MCF 10A (cell line): ENCODE results near the gene KLK6. TPM values are rescaled to one million over a fixed set of nuclear protein-coding genes. Genes with fewer than 3 reads are reported as not detected.
A peak's percentile ranks its signal among the peaks of the same experiment; 100 is the strongest.

Experiments used
- BruUV-seq: library from RNA; stranded (reverse); fragments of 400-500 nt; replicated peaks from 2 replicates; lab custom pipeline; 2021; lab: Mats Ljungman, UMichigan
- CTCF ChIA-PET: fragments of 300-600 bp; sonication (Branson Sonifier 250); formaldehyde crosslinking; extraction: SDS; loops from one replicate; lab custom pipeline; 2021; ENCODE audit warnings: antibody characterized with exemption, inconsistent platforms; lab: Yijun Ruan, JAX
- POLR2A ChIA-PET: fragments of 300-600, 350-650 bp; sonication (Branson Sonifier 250); formaldehyde crosslinking; extraction: SDS; loops from one replicate; lab custom pipeline; 2020; ENCODE audit warnings: antibody characterized with exemption, inconsistent platforms; lab: Yijun Ruan, JAX
- DNase-seq: peaks from one replicate; pipeline ENCODE4 v3.0.0-alpha.2; 2018; ENCODE audit not compliant: unreplicated experiment
- H3K27ac Mint-ChIP-seq: one replicate; pipeline ENCODE4 v1.8.0; 2022; ENCODE audit warnings: mild to moderate bottlenecking, low read depth, mixed read lengths; ENCODE audit not compliant: unreplicated experiment
- H3K27me3 Mint-ChIP-seq: one replicate; pipeline ENCODE4 v1.8.0; 2022; ENCODE audit warnings: mixed read lengths; ENCODE audit not compliant: insufficient read depth, unreplicated experiment
- H3K36me3 Mint-ChIP-seq: one replicate; pipeline ENCODE4 v1.8.0; 2022; ENCODE audit warnings: mild to moderate bottlenecking, moderate library complexity, mixed read lengths; ENCODE audit not compliant: insufficient read depth, unreplicated experiment
- H3K4me1 Mint-ChIP-seq: one replicate; pipeline ENCODE4 v1.8.0; 2022; ENCODE audit warnings: mixed read lengths; ENCODE audit not compliant: insufficient read depth, unreplicated experiment
- H3K4me3 Mint-ChIP-seq: one replicate; pipeline ENCODE4 v1.8.0; 2022; ENCODE audit warnings: mild to moderate bottlenecking, moderate library complexity, mixed read lengths; ENCODE audit not compliant: unreplicated experiment
- H3K9me3 Mint-ChIP-seq: one replicate; pipeline ENCODE4 v1.8.0; 2022; ENCODE audit warnings: mixed read lengths; ENCODE audit not compliant: unreplicated experiment
- CTCF ChIP-seq: fragments of 200-600 bp; IDR thresholded peaks from one replicate; pipeline ENCODE4 v1.8.0; 2022; ENCODE audit warnings: antibody characterized with exemption, mild to moderate bottlenecking; ENCODE audit not compliant: unreplicated experiment
- intact Hi-C: fragments of 100-400 bp; cut with micrococcal nuclease; formaldehyde crosslinking; loops from 2 replicates; pipeline ENCODE4 v1.14.1; 2022
- total RNA-seq: library from RNA; stranded (reverse); gene quantifications from 2 replicates; pipeline ENCODE4 v1.2.3, GENCODE V29; 2022

The KLK6 gene
- total RNA-seq, 1 experiment from 2014 or later, result not detected

- no peak for TF ChIP-seq CTCF
- no peak overlapping the region for H3K4me3 Mint-ChIP-seq
- no peak overlapping the region for H3K27ac Mint-ChIP-seq
- H3K4me1 Mint-ChIP-seq, result no peaks in the 10 kb centered on the region
- ChIA-PET CTCF (interaction anchor here (0.7 to 0.9 kb wide), 2 partner anchors 559 to 698 kb away, joined by 3 to 4 read pairs; no protein-coding TSS in a partner anchor), POLR2A (no interaction called here)
- no peaks in the 10 kb centered on the region for H3K27me3 Mint-ChIP-seq
- intact Hi-C loops, result no loop called here
- no peak for DNase-seq
- peaks cover 31% of the 10 kb centered on the region for H3K9me3 Mint-ChIP-seq
- peaks cover 6% of the 10 kb centered on the region for H3K36me3 Mint-ChIP-seq
- BruUV-seq, result no TSS peak
These were observed 24.6 kb downstream of the KLK6 start for GRCh38 chr19:50944795-50945194.

GRCh38 chr19:50943074-50943828 is 26.1 kb downstream of the KLK6 start:
- H3K36me3 Mint-ChIP-seq, result no peaks in the 10 kb centered on the region
- ChIA-PET CTCF (interaction anchor here (0.5 kb wide), 1 partner anchor 19 kb away, joined by 4 read pairs; no protein-coding TSS in a partner anchor), POLR2A (no interaction called here)
- DNase-seq, result no peak
- intact Hi-C loops, result no loop called here
- no peaks in the 10 kb centered on the region for H3K4me1 Mint-ChIP-seq
- H3K27me3 Mint-ChIP-seq, result no peaks in the 10 kb centered on the region
- peaks cover 24% of the 10 kb centered on the region for H3K9me3 Mint-ChIP-seq
- no peak overlapping the region for H3K27ac Mint-ChIP-seq
- no TSS peak for BruUV-seq
- TF ChIP-seq CTCF, result no peak
- H3K4me3 Mint-ChIP-seq, result no peak overlapping the region

- ChIA-PET CTCF (interaction anchor here (0.6 to 1.5 kb wide), 3 partner anchors 18 to 157 kb away, joined by 3 to 5 read pairs (median 3); no protein-coding TSS in a partner anchor), POLR2A (no interaction called here)
- Mint-ChIP-seq H3K9me3 (peaks cover 17% of the 10 kb centered on the region), H3K27ac (no peak overlapping the region), H3K4me3 (no peak overlapping the region), H3K27me3 (no peaks in the 10 kb centered on the region), H3K36me3 (no peaks in the 10 kb centered on the region), H3K4me1 (no peaks in the 10 kb centered on the region)
- TF ChIP-seq CTCF, result no peak
- intact Hi-C loops, result no loop called here
- BruUV-seq, result no TSS peak
- no peak for DNase-seq
These were observed 29.8 kb downstream of the KLK6 start for GRCh38 chr19:50939596-50939995.

- no peaks in the 10 kb centered on the region for H3K36me3 Mint-ChIP-seq
- no peak overlapping the region for H3K4me3 Mint-ChIP-seq
- peaks cover 8% of the 10 kb centered on the region for H3K9me3 Mint-ChIP-seq
- ChIA-PET POLR2A (interaction anchor here (0.6 to 1.3 kb wide), 3 partner anchors 9 to 132 kb away, joined by 3 to 5 read pairs (median 5); no protein-coding TSS in a partner anchor), CTCF (interaction anchor here (0.6 to 1.8 kb wide), 6 partner anchors 11 to 584 kb away, joined by 3 to 5 read pairs (median 4); no protein-coding TSS in a partner anchor)
- H3K27me3 Mint-ChIP-seq, result peaks cover 16% of the 10 kb centered on the region
- H3K27ac Mint-ChIP-seq, result peak overlapping the region; percentile 54
- intact Hi-C loops, result loop anchor here (5.0 kb wide), 1 partner anchor 724 kb away; no protein-coding TSS in a partner anchor
- TF ChIP-seq CTCF, result no peak
- no TSS peak for BruUV-seq
- peak; percentile 60 for DNase-seq
- peaks cover 28% of the 10 kb centered on the region for H3K4me1 Mint-ChIP-seq
These were observed 35.8 kb downstream of the KLK6 start for GRCh38 chr19:50933640-50934039.
